Lower lobe of right lung (tissue), 2 donors: Measurements from ENCODE around the gene SETMAR. TPM values are rescaled to one million over a fixed set of nuclear protein-coding genes. Genes with fewer than 3 reads are reported as not detected.

Source experiments
- ATAC-seq, 2 donors: fragments of 200-7000 bp; cut with Tn5 transposase; one replicate each; pipeline ENCODE4 v1.9.1; 2020 to 2022; ENCODE audit warnings: mild to moderate bottlenecking in 2 of 2, moderate library complexity in 2 of 2
- DNase-seq: peaks from one replicate; pipeline ENCODE4 v3.0.0-alpha.2; 2020
- H3K27ac ChIP-seq: fragments of 200-600 bp; one replicate; pipeline ENCODE4 v1.8.0; 2022
- H3K27me3 ChIP-seq: fragments of 200-600 bp; one replicate; pipeline ENCODE4 v1.8.0; 2022; ENCODE audit warnings: low read depth
- H3K36me3 ChIP-seq: fragments of 200-600 bp; one replicate; pipeline ENCODE4 v1.8.0; 2022; ENCODE audit warnings: mild to moderate bottlenecking
- H3K4me1 ChIP-seq: fragments of 200-600 bp; one replicate; pipeline ENCODE4 v1.8.0; 2022
- H3K4me3 ChIP-seq: fragments of 200-600 bp; one replicate; pipeline ENCODE4 v1.8.0; 2022; ENCODE audit warnings: mild to moderate bottlenecking
- H3K9me3 ChIP-seq: fragments of 200-600 bp; one replicate; pipeline ENCODE4 v1.8.0; 2022
- intact Hi-C: fragments of 100-400 bp; cut with DNase I; formaldehyde crosslinking; loops from one replicate; pipeline ENCODE4 v1.11.0; 2022
- total RNA-seq: library from RNA; stranded (reverse); fragmentation: NEBNext Ultra II Directional; extraction: Animal tissue kit (Norgen Biotek cat#: 25700); gene quantifications from one replicate; pipeline ENCODE4 v1.2.1, GENCODE V29; 2021
- TF ChIP-seq, protein P1 (sequence below): fragments of 200-600 bp; IDR thresholded peaks from one replicate; pipeline ENCODE4 v1.8.0; 2022; ENCODE audit warnings: antibody characterized with exemption, mild to moderate bottlenecking
- donor health status: DM: no; HTN: yes; CAD: no; lungs with severe emphysema.

The SETMAR gene
- total RNA-seq, 1 donor from 2014 or later: 14.1 TPM

DNA sequence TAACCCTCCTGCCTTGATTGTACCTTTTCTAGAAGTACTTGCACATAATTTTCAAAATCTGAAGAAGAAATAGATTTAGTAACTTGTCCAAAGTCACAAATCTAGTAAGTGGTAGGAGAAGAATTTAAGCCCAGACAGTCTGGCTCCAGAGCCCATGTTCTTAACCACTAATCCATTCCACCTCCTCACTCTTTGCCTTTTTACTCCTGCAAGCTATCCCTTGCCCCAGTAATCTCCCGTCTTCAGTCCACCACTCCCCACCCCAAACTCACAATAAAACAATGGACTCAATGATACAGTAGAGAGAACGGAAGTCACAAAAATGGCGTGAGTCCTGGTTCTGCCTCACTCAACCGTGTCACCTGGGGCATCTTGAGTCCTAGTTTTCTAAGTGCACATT, 48.7 kb downstream of the SETMAR start:
- ATAC-seq: peak in 1 of 2 donors; percentile 32
- Histone ChIP-seq H3K27me3 (no peaks in the 10 kb centered on the region), H3K27ac (peak overlapping the region; percentile 72), H3K36me3 (no peaks in the 10 kb centered on the region), H3K4me3 (no peak overlapping the region), H3K4me1 (peaks cover 28% of the 10 kb centered on the region), H3K9me3 (no peaks in the 10 kb centered on the region)
- intact Hi-C loops: loop anchor here (10.0 kb wide), 1 partner anchor 283 kb away; no protein-coding TSS in a partner anchor
- TF ChIP-seq, protein P1, sequence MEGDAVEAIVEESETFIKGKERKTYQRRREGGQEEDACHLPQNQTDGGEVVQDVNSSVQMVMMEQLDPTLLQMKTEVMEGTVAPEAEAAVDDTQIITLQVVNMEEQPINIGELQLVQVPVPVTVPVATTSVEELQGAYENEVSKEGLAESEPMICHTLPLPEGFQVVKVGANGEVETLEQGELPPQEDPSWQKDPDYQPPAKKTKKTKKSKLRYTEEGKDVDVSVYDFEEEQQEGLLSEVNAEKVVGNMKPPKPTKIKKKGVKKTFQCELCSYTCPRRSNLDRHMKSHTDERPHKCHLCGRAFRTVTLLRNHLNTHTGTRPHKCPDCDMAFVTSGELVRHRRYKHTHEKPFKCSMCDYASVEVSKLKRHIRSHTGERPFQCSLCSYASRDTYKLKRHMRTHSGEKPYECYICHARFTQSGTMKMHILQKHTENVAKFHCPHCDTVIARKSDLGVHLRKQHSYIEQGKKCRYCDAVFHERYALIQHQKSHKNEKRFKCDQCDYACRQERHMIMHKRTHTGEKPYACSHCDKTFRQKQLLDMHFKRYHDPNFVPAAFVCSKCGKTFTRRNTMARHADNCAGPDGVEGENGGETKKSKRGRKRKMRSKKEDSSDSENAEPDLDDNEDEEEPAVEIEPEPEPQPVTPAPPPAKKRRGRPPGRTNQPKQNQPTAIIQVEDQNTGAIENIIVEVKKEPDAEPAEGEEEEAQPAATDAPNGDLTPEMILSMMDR: no peak
- DNase-seq: no peak

DNA sequence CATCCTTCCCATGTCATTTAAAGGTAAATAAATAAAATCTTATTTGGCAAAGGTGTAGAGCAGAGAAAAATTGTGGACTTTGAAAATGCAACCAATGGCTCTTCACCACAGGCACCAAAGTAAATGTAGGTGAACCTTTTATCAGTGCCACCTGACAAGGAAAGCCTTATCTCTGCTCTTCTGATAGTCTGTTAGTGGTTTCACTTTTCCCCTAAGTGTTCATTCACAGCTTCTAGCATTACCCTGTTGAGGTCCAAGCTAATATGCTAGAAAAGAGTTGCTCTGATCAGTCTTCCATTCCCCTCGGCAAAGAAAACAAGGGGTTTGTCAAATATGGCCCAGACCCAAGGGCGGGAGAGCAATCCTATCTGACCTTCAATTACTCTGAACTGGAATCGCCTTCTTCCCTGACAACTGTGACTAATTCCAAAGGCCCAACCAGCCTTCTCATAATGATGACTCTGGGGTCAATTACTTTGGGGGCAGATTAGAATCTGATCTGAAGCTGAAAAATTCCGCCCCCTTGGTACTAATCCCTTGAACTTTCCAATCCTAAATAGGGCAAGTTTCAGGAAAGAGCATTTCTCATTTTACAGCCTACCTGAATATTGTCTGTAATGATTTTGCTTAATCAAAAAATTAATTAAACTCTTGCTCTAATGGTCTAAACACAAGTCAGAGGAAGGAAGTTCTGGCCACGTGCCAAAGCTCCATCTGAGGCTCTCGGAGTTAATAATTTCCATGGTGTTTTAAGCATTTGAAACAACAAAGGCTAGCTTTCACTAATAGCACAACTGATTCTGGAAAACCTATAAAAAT, 52.4 kb downstream of the SETMAR start:
- Histone ChIP-seq H3K9me3 (no peaks in the 10 kb centered on the region), H3K27me3 (no peaks in the 10 kb centered on the region), H3K4me1 (peaks cover 28% of the 10 kb centered on the region), H3K4me3 (no peak overlapping the region), H3K36me3 (no peaks in the 10 kb centered on the region), H3K27ac (no peak overlapping the region)
- intact Hi-C loops: loop anchor here (10.0 kb wide), 1 partner anchor 279 kb away; no protein-coding TSS in a partner anchor
- TF ChIP-seq, protein P1: no peak
- no peak for ATAC-seq
- DNase-seq: no peak

DNA sequence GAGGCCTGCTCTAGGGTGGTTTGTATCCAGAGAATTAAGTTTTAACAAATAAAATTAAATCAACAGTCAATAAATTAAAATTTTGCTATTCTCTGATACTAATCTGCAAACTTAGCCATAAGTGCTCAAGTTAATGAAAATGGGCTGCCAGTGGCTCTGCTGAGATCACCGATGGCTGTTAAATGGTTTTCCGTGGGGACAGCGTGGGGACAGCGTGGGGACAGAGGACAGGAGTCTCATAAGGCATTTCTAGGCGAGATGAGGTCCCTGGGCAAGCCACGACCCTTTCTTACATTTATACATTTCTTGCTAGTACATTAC, 53.0 kb downstream of the SETMAR start:
- Histone ChIP-seq H3K27ac (no peak overlapping the region), H3K27me3 (no peaks in the 10 kb centered on the region), H3K36me3 (no peaks in the 10 kb centered on the region), H3K4me1 (peaks cover 25% of the 10 kb centered on the region), H3K9me3 (no peaks in the 10 kb centered on the region), H3K4me3 (no peak overlapping the region)
- intact Hi-C loops: loop anchor here (10.0 kb wide), 1 partner anchor 279 kb away; no protein-coding TSS in a partner anchor
- DNase-seq (no peak), ATAC-seq (no peak)
- TF ChIP-seq, protein P1: no peak

DNA sequence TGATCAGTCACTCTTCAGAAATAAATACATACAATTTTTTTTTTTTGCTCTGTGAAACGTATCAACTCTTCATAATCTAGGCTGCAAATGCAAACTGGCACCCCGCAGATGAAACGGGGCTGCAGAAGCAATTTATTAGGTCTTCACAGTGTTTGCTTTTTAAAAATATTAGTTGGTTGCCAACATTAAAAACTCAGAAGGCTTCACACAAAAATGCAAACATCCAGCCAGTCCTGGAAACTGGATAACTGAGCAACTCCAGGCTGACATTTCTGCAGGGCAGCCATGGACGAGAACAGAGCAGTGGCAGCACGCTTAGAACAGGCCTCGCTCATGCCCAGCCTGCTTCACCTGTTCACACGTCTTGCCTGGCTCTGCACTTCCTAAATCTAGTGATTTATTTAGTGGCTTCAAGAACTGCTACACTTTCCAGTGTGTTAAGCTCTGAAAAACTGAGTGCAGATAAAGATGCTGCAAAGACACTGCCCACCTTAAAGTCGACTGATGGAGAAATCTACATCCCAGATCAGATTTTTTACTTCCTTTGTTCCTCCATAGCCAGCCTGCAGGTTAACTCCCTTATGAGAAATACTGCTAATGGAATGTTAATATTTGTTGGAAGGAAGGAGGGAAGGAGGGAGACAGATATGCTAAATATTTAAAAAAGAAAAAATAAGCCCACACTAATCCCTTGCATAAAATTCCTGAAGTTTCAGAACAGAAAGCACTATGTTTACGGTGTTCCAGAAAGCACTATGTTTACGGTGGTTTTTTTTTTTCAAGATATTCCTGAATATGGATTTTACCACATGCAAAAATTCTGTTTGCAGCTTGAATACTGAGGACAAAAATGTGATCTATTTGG, 53.6 kb downstream of the SETMAR start:
- peaks cover 19% of the 10 kb centered on the region for H3K4me1 ChIP-seq
- no peak for DNase-seq
- no peak for ATAC-seq
- H3K4me3 ChIP-seq: no peak overlapping the region
- H3K36me3 ChIP-seq: peaks cover 6% of the 10 kb centered on the region
- TF ChIP-seq, protein P1: no peak
- H3K27me3 ChIP-seq: no peaks in the 10 kb centered on the region
- no peak overlapping the region for H3K27ac ChIP-seq
- no peaks in the 10 kb centered on the region for H3K9me3 ChIP-seq
- intact Hi-C loops: loop anchor here (10.0 kb wide), 1 partner anchor 278 kb away; no protein-coding TSS in a partner anchor

DNA sequence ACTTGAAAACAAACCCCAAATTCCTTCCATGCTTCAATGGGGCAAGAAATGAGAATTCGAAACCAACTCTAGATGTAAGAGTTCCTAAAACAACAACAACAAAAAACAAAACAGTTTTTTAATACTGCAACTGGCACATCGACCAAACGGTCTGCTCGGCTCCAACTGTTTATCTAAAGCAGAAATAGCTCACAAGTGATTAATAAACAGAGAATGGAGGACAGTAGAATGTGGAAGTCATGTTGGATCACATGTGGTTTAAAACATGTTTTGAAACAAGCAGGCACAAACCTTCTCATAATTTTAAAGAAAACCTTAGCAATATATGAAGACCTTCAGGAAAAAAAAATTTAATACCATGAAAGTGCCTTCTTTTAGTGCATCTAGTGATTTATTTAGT, 55.1 kb downstream of the SETMAR start:
- DNase-seq: no peak
- Histone ChIP-seq H3K36me3 (peaks cover 7% of the 10 kb centered on the region), H3K4me1 (peaks cover 17% of the 10 kb centered on the region), H3K9me3 (no peaks in the 10 kb centered on the region), H3K4me3 (no peak overlapping the region), H3K27ac (no peak overlapping the region), H3K27me3 (no peaks in the 10 kb centered on the region)
- ATAC-seq: no peak
- intact Hi-C loops: loop anchor here (10.0 kb wide), 1 partner anchor 277 kb away; no protein-coding TSS in a partner anchor
- TF ChIP-seq, protein P1: no peak
